Measurements from ENCODE around the gene SMPD4.

GRCh38 chr2:130187268-130187667 is 5.9 kb upstream of the SMPD4 start:
- TF ChIP-seq CTCF (IDR thresholded peaks at IDR 0.05) (no peak), EP300 (IDR thresholded peaks at IDR 0.05) (no peak)
